Activated effector memory CD4-positive, alpha-beta T cell treated with anti-CD3 and anti-CD28 coated beads, Interleukin-2, amount 50 U/mL, for 16 hours (primary cell): ENCODE data around the gene RHOC.

ENCODE experiments used
- DNase-seq: peaks from one replicate; pipeline ENCODE4 v3.0.0-alpha.2; 2020

Gene RHOC

GRCh38 chr1:112675728-112676381 lies 31.1 kb downstream of the RHOC start:
- no peak for DNase-seq

GRCh38 chr1:112674986-112675727 lies 31.8 kb downstream of the RHOC start:
- DNase-seq: peak; percentile 78

DNA sequence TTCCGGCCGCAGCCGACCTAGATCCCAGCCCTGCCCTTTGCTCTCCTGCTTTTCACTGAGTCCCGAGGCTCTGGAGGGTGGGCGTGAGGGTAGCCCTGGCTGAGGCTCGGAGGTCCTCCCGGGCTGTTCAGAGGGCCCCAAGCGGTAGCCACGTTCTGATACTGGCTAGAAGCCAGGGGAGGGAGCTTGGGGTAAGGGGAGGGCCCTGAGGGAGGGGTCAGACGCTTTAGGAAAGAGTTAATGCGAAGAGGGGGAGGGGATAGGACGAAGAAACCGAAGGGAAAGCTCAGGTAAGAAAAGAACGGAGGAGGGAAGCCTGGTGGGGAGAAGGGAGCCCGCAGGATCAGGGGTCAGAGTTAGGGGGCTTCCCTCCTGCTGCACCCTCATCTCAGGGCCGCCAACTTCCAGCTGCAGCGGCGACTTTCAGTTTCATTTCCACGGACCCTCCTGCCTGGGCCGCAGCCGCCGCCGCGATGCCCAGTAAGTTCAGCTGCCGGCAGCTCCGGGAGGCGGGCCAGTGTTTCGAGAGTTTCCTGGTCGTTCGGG lies 32.4 kb downstream of the RHOC start, which contains the start of gene MOV10:
Gene MOV10 (plus strand): TSS at position 220 of the 546 bp plus-strand sequence. CDS start 254 bp downstream, at position 474.
- peak; percentile 81 for DNase-seq

DNA sequence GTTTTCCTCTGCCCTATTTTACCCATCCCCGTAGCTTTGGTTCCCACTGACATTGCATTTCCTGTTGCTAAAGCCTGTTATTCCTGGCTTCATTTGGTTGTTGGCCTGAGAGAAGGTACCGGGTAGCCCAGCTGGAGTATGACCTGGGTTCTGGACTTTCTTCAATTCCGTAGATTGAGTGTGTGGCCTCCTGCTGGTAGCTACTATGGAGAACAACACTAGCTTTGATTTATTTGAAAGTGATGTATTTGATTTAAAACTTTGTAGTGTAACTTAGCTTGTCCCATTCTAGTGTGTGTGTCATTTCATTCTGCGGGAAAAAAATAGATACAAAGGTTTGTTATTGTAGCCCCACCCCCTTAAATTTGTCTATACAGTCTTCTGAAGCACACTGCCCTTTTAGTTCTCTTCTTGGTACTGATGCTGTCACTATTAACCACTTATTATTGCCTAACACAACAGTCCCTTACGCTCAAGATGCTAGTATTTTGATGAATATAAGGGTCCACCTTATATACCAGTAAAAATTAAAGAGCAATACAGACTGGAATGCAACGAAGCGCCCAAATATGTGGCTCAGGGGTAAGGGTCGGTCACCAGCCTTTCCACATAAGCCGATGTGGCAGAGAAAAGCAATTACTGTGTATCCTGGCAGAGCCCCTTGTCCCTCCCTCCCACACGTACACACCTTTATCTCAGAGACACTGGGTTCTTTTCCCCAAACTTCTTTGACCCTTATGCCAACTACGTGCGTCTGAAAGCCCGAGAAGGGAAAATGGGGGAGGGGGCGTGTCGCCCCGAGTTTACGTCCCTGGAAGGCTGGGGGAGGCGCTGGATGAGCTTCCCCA lies 33.1 kb downstream of the RHOC start:
- DNase-seq: no peak

- no peak for DNase-seq
Measured at GRCh38 chr1:112672842-112673241, 34.1 kb downstream of the RHOC start.

GRCh38 chr1:112672009-112672408 lies 34.9 kb downstream of the RHOC start:
- DNase-seq: no peak

DNA sequence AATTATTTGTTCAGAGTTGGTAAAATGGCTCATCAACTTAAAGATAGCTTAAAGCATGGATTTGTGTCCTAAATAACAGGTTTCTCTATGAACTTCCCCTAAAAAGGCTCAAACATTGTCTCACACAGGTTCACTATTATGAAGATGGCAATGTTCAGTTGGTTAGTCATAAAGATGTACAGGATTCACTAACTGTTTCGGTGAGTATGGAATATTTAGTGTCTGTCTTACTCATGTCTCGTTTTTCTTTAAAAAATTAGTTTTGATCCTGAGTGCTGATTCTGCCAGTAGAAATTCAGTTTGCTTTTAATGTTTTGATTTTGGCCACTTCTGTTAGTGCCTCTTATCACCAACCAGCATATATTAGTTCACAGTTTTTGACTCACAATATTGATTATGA lies 40.0 kb downstream of the RHOC start:
- DNase-seq: no peak

GRCh38 chr1:112665857-112666256 lies 41.1 kb downstream of the RHOC start:
- DNase-seq: no peak

DNA sequence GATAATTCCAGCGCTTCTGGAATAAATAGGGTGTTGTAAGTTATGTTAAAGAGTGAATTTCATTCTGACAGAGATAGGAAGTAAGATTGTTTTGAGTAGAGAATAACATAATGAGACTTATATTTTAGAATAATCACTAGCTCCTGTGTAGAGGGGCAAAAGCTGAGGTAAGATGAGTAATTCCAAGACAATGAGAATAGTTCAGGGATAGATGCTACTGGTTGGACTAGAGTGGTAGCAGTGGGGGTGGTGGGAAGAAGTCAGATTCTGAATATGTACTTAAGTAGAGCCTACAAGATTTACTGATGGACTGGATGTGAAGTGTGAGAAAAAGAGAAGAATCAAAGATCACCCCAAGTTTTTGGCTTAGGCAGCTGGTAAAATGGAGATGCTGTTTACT lies 55.7 kb downstream of the RHOC start:
- no peak for DNase-seq
